ENCODE measurements around the gene SLC38A1.

DNA sequence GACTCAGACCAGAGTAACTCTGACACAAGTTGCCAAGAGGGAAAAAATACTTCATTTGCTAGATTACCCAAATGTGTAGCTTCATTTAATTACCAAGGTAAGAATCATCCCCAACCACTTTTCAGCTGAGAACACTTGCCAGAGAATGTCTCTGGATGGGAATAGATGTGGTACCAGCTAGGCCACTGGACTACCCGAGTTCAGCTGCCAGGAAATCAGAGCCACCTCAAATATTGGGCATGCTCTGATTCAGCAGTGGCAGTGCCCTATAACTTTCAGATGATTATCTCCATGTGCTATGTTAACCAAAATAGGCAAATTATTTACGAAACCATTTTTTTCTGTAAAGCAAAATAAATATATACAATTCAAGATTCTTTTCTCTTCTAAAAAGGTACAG lies 80.7 kb downstream of the SLC38A1 start:
- TF ChIP-seq, protein P1, sequence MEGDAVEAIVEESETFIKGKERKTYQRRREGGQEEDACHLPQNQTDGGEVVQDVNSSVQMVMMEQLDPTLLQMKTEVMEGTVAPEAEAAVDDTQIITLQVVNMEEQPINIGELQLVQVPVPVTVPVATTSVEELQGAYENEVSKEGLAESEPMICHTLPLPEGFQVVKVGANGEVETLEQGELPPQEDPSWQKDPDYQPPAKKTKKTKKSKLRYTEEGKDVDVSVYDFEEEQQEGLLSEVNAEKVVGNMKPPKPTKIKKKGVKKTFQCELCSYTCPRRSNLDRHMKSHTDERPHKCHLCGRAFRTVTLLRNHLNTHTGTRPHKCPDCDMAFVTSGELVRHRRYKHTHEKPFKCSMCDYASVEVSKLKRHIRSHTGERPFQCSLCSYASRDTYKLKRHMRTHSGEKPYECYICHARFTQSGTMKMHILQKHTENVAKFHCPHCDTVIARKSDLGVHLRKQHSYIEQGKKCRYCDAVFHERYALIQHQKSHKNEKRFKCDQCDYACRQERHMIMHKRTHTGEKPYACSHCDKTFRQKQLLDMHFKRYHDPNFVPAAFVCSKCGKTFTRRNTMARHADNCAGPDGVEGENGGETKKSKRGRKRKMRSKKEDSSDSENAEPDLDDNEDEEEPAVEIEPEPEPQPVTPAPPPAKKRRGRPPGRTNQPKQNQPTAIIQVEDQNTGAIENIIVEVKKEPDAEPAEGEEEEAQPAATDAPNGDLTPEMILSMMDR (IDR thresholded peaks at IDR 0.05), result no peak
- no peak for TF ChIP-seq POLR2A (IDR thresholded peaks at IDR 0.05)
- no peak for TF ChIP-seq EP300 (IDR thresholded peaks at IDR 0.05)

Data from upper lobe of left lung (tissue), 4 donors.